HCT116 (cell line): ENCODE results near the gene NPPB. TPM values are rescaled to one million over a fixed set of nuclear protein-coding genes. Genes with fewer than 3 reads are reported as not detected.

ENCODE experiments used
- ATAC-seq: fragments of 200-7000 bp; cut with Tn5 transposase; 2 replicates; pipeline ENCODE4 v1.9.1; 2020; ENCODE audit warnings: mild to moderate bottlenecking, moderate library complexity
- BruUV-seq: library from RNA; stranded (reverse); fragments of 400-500 nt; replicated peaks from 2 replicates; lab custom pipeline; 2021; lab: Mats Ljungman, UMichigan
- CTCF ChIA-PET: fragments of 300-600 bp; sonication (Branson Sonifier 250); formaldehyde crosslinking; loops from one replicate; lab custom pipeline; 2021; ENCODE audit warnings: antibody characterized with exemption; lab: Charles Lee
- POLR2A ChIA-PET: fragments of 300-600, 350-600 bp; sonication (Branson Sonifier 250); formaldehyde crosslinking; loops from one replicate; lab custom pipeline; 2021; ENCODE audit warnings: antibody characterized with exemption; lab: Charles Lee
- RAD21 ChIA-PET, 2 experiments: fragments of 300-600 bp; sonication (Branson Sonifier 250); formaldehyde crosslinking; loops; one replicate each; lab custom pipeline; 2023; ENCODE audit warnings: low total read pairs in 2 of 2; ENCODE audit not compliant: uncharacterized antibody in 2 of 2, unreplicated experiment in 2 of 2, low non-redundant PET in 1 of 2; lab: Charles Lee
- DNase-seq: peaks from one replicate; pipeline ENCODE4 v3.0.0-alpha.2; 2010; ENCODE audit warnings: low read depth, low spot score
- H2AFZ ChIP-seq: fragments of 200-600 bp; shearing (Covaris generic), sonication (generic); 2 replicates; pipeline ENCODE4 v1.6.1; 2017; ENCODE audit warnings: low read depth, mixed run types, mixed read lengths, antibody characterized with exemption, low read length; ENCODE audit not compliant: poor library complexity, severe bottlenecking
- H3K27ac ChIP-seq: 2 replicates; pipeline ENCODE4 v1.5.1; 2012; ENCODE audit warnings: low read depth, low read length
- H3K27me3 ChIP-seq: fragments of 200-600 bp; sonication (generic); 2 replicates; pipeline ENCODE4 v1.6.1; 2016; ENCODE audit warnings: mixed run types, low read length, mixed read lengths; ENCODE audit not compliant: insufficient read depth
- H3K36me3 ChIP-seq, 2 experiments: fragments of 200-500 bp in 1 of 2; fragments of 200-600 bp in 1 of 2; sonication (Bioruptor generic) in 1 of 2; sonication (generic) in 1 of 2; 2 replicates each; pipeline versions ENCODE4 v1.5.1 to v1.6.1; 2014 to 2016; ENCODE audit warnings: low read length in 2 of 2, inconsistent platforms in 1 of 2, mixed read lengths in 1 of 2, mixed run types in 1 of 2; ENCODE audit not compliant: insufficient read depth in 2 of 2, control insufficient read depth in 1 of 2
- H3K4me1 ChIP-seq, 2 experiments: fragments of 200-600 bp in 1 of 2; sonication (generic) in 1 of 2; 2 replicates each; pipeline versions ENCODE4 v1.5.1 to v1.6.1; 2012 to 2017; ENCODE audit warnings: low read length in 2 of 2, inconsistent platforms in 1 of 2, mild to moderate bottlenecking in 1 of 2, mixed read lengths in 1 of 2, mixed run types in 1 of 2, moderate library complexity in 1 of 2; ENCODE audit not compliant: insufficient read depth in 2 of 2, control insufficient read depth in 1 of 2
- H3K4me2 ChIP-seq: fragments of 200-600 bp; sonication (generic); 2 replicates; pipeline ENCODE4 v1.6.1; 2017; ENCODE audit warnings: mixed run types, low read length, mixed read lengths
- H3K4me3 ChIP-seq, 2 experiments: fragments of 200-600 bp in 1 of 2; sonication (generic) in 1 of 2; replicated peaks in 1 of 2; 2 replicates each; pipeline ENCODE4 v1.5.1; 2011 to 2016; ENCODE audit warnings: low read length in 2 of 2, control low read depth in 1 of 2, low read depth in 1 of 2, mild to moderate bottlenecking in 1 of 2, mixed read lengths in 1 of 2, mixed run types in 1 of 2
- H3K79me2 ChIP-seq: fragments of 200-600 bp; sonication (generic); 2 replicates; pipeline ENCODE4 v1.6.1; 2017; ENCODE audit warnings: mild to moderate bottlenecking, mixed run types, low read length, moderate library complexity, mixed read lengths; ENCODE audit not compliant: insufficient read depth
- H3K9ac ChIP-seq: fragments of 200-600 bp; sonication (generic); 2 replicates; pipeline ENCODE4 v1.6.1; 2016; ENCODE audit warnings: low read length, mixed read lengths
- H3K9me2 ChIP-seq: fragments of 200-600 bp; sonication (generic), shearing (Covaris generic); 2 replicates; pipeline ENCODE4 v1.6.1; 2017; ENCODE audit warnings: mixed run types, mild to moderate bottlenecking, moderate library complexity; ENCODE audit not compliant: insufficient read depth
- H3K9me3 ChIP-seq, 2 experiments: fragments of 200-500 bp in 1 of 2; fragments of 200-600 bp in 1 of 2; sonication (Bioruptor generic) in 1 of 2; sonication (generic) in 1 of 2; 2 replicates each; pipeline ENCODE4 v1.6.1; 2014 to 2017; ENCODE audit warnings: low read length in 2 of 2, mixed read lengths in 2 of 2, inconsistent platforms in 1 of 2, low read depth in 1 of 2, mild to moderate bottlenecking in 1 of 2, mixed run types in 1 of 2, moderate library complexity in 1 of 2; ENCODE audit not compliant: control insufficient read depth in 1 of 2, insufficient read depth in 1 of 2
- H4K20me1 ChIP-seq: fragments of 200-600 bp; sonication (generic), shearing (Covaris generic); 2 replicates; pipeline ENCODE4 v1.6.1; 2017; ENCODE audit warnings: mixed run types, mild to moderate bottlenecking, moderate library complexity; ENCODE audit not compliant: insufficient read depth
- CBX3 ChIP-seq: IDR thresholded peaks from 2 replicates; pipeline ENCODE4 v1.6.1; 2012; ENCODE audit warnings: low read depth
- CTCF ChIP-seq, 3 experiments: fragments of 200-600 bp in 1 of 3; sonication (generic) in 1 of 3; IDR thresholded peaks in 2 of 3; conservative IDR thresholded peaks in 1 of 3; 2 replicates each; pipeline ENCODE4 v1.5.1; 2012 to 2017; ENCODE audit warnings: low read depth in 2 of 3, low read length in 2 of 3, antibody characterized with exemption in 1 of 3, borderline replicate concordance in 1 of 3, control low read depth in 1 of 3, mild to moderate bottlenecking in 1 of 3, mixed read lengths in 1 of 3, mixed run types in 1 of 3, moderate library complexity in 1 of 3; ENCODE audit not compliant: insufficient read depth in 1 of 3
- JUND ChIP-seq: IDR thresholded peaks from 2 replicates; pipeline ENCODE4 v1.6.1; 2012
- POLR2A ChIP-seq: IDR thresholded peaks from 2 replicates; pipeline ENCODE4 v1.7.0; 2011; ENCODE audit warnings: borderline replicate concordance; ENCODE audit not compliant: insufficient read depth, insufficient read length; ENCODE audit errors: extremely low read depth
- REST ChIP-seq: IDR thresholded peaks from 2 replicates; pipeline ENCODE4 v1.6.1; 2012; ENCODE audit warnings: low read depth
- TCF7L2 ChIP-seq: IDR thresholded peaks from 2 replicates; pipeline ENCODE4 v1.7.0; 2011; ENCODE audit warnings: borderline replicate concordance, inconsistent platforms; ENCODE audit not compliant: insufficient read depth, insufficient read length; ENCODE audit errors: extremely low read depth
- ZBTB33 ChIP-seq: IDR thresholded peaks from 2 replicates; pipeline ENCODE4 v1.6.1; 2011; ENCODE audit warnings: mild to moderate bottlenecking, low read length, moderate library complexity; ENCODE audit not compliant: insufficient replicate concordance; ENCODE audit errors: extremely low read depth
- ZFX ChIP-seq: fragments of 450-650 bp; IDR thresholded peaks from 2 replicates; pipeline ENCODE4 v1.6.1; 2017
- intact Hi-C: fragments of 100-400 bp; cut with micrococcal nuclease; formaldehyde crosslinking; loops from 2 replicates; pipeline ENCODE4 v1.10.0; 2022
- total RNA-seq: library from RNA; stranded (reverse); gene quantifications from one replicate; pipeline ENCODE4 v1.2.1, GENCODE V29; 2021; ENCODE audit not compliant: unreplicated experiment

The NPPB gene
- total RNA-seq, 1 experiment from 2014 or later = not detected

- H3K9me2 ChIP-seq = no peaks in the 10 kb centered on the region
- no peaks in the 10 kb centered on the region for H3K27me3 ChIP-seq
- no peak overlapping the region for H2AFZ ChIP-seq
- no peak overlapping the region for H3K9ac ChIP-seq
- H4K20me1 ChIP-seq = no peaks in the 10 kb centered on the region
- intact Hi-C loops = no loop called here
- H3K36me3 ChIP-seq = no peaks in the 10 kb centered on the region
- BruUV-seq = no TSS peak
- POLR2A ChIA-PET = interaction anchor here (1.2 kb wide), 1 partner anchor 30 kb away, joined by 4 read pairs; no protein-coding TSS in a partner anchor
- H3K4me1 ChIP-seq = peaks cover 0 to 6% of the 10 kb centered on the region in 2 experiments; a peak in 1 of 4 replicates
- H3K27ac ChIP-seq = no peak overlapping the region
- ATAC-seq = no peak
- DNase-seq = no peak
- RAD21 ChIA-PET = no interaction called here
- no peak overlapping the region for H3K4me3 ChIP-seq
- no peaks in the 10 kb centered on the region for H3K9me3 ChIP-seq
- no peak for TF ChIP-seq CBX3
- no peak for TF ChIP-seq CTCF (IDR thresholded peaks at IDR 0.05 in 2 of 3, conservative IDR thresholded peaks at IDR 0.05 in 1 of 3; ENCODE audit: borderline replicate concordance in 1 of 3, insufficient read depth in 1 of 3, low read depth in 2 of 3, low read length in 2 of 3)
- TF ChIP-seq ZFX = no peak
- no peak for TF ChIP-seq POLR2A
- TF ChIP-seq, all 23 proteins: peak for 0
- CTCF ChIA-PET = no interaction called here
- no peaks in the 10 kb centered on the region for H3K79me2 ChIP-seq
- no peak overlapping the region for H3K4me2 ChIP-seq
These were observed 20.8 kb upstream of the NPPB start for GRCh38 chr1:11879311-11880180.

DNA sequence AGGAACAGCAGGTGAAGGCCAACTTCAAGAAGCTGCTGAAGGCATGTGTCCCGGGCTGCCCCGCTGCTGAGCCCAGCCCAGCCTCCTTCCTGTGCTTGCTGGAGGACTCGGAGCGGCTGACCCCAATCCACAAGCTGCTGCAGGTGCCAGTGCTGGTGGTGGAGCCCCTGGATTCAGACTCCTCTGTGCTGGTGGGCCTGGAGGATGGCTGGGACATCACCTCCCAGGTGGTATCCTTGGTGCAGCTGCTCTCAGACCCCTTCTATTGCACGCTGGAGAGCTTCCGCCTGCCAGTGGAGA is 20.1 kb upstream of the NPPB start:
- H4K20me1 ChIP-seq = no peaks in the 10 kb centered on the region
- H3K4me1 ChIP-seq = peaks cover 0 to 6% of the 10 kb centered on the region in 2 experiments; a peak in 1 of 4 replicates
- ChIA-PET POLR2A (no interaction called here), RAD21 (no interaction called here), CTCF (no interaction called here)
- no peaks in the 10 kb centered on the region for H3K9me3 ChIP-seq
- no peak overlapping the region for H2AFZ ChIP-seq
- no peaks in the 10 kb centered on the region for H3K9me2 ChIP-seq
- intact Hi-C loops = no loop called here
- no peaks in the 10 kb centered on the region for H3K79me2 ChIP-seq
- H3K27me3 ChIP-seq = no peaks in the 10 kb centered on the region
- no TSS peak for BruUV-seq
- no peak for DNase-seq
- no peak overlapping the region for H3K27ac ChIP-seq
- no peak overlapping the region for H3K4me2 ChIP-seq
- H3K9ac ChIP-seq = no peak overlapping the region
- H3K36me3 ChIP-seq = no peaks in the 10 kb centered on the region
- ATAC-seq = no peak
- H3K4me3 ChIP-seq = no peak overlapping the region
- no peak for TF ChIP-seq REST
- TF ChIP-seq ZFX = no peak
- no peak for TF ChIP-seq CBX3
- no peak for TF ChIP-seq JUND
- no peak for TF ChIP-seq TCF7L2
- no peak for TF ChIP-seq ZBTB33
